DLD1 (cell line): ENCODE measurements around the gene TSEN2.

Experiments used
- in situ Hi-C: cut with HindIII; loops from 2 replicates; pipeline ENCODE4 v1.10.0; 2017; ENCODE audit warnings: low sequenced_read_pairs

TSEN2 gene

GRCh38 chr3:12582730-12583129 is 98.5 kb downstream of the TSEN2 start:
- in situ Hi-C loops = no loop called here
